HCT116 (cell line): Measurements from ENCODE around the gene TEAD1. TPM values are rescaled to one million over a fixed set of nuclear protein-coding genes. Genes with fewer than 3 reads are reported as not detected.

Source experiments
- ATAC-seq: fragments of 200-7000 bp; cut with Tn5 transposase; 2 replicates; pipeline ENCODE4 v1.9.1; 2020; ENCODE audit warnings: mild to moderate bottlenecking, moderate library complexity
- BruUV-seq: library from RNA; stranded (reverse); fragments of 400-500 nt; replicated peaks from 2 replicates; lab custom pipeline; 2021; lab: Mats Ljungman, UMichigan
- CTCF ChIA-PET: fragments of 300-600 bp; sonication (Branson Sonifier 250); formaldehyde crosslinking; loops from one replicate; lab custom pipeline; 2021; ENCODE audit warnings: antibody characterized with exemption; lab: Charles Lee
- POLR2A ChIA-PET: fragments of 300-600, 350-600 bp; sonication (Branson Sonifier 250); formaldehyde crosslinking; loops from one replicate; lab custom pipeline; 2021; ENCODE audit warnings: antibody characterized with exemption; lab: Charles Lee
- RAD21 ChIA-PET, 2 experiments: fragments of 300-600 bp; sonication (Branson Sonifier 250); formaldehyde crosslinking; loops; one replicate each; lab custom pipeline; 2023; ENCODE audit warnings: low total read pairs in 2 of 2; ENCODE audit not compliant: uncharacterized antibody in 2 of 2, unreplicated experiment in 2 of 2, low non-redundant PET in 1 of 2; lab: Charles Lee
- DNase-seq: peaks from one replicate; pipeline ENCODE4 v3.0.0-alpha.2; 2010; ENCODE audit warnings: low read depth, low spot score
- H2AFZ ChIP-seq: fragments of 200-600 bp; shearing (Covaris generic), sonication (generic); 2 replicates; pipeline ENCODE4 v1.6.1; 2017; ENCODE audit warnings: low read depth, mixed run types, mixed read lengths, antibody characterized with exemption, low read length; ENCODE audit not compliant: poor library complexity, severe bottlenecking
- H3K27ac ChIP-seq: 2 replicates; pipeline ENCODE4 v1.5.1; 2012; ENCODE audit warnings: low read depth, low read length
- H3K27me3 ChIP-seq: fragments of 200-600 bp; sonication (generic); 2 replicates; pipeline ENCODE4 v1.6.1; 2016; ENCODE audit warnings: mixed run types, low read length, mixed read lengths; ENCODE audit not compliant: insufficient read depth
- H3K36me3 ChIP-seq, 2 experiments: fragments of 200-500 bp in 1 of 2; fragments of 200-600 bp in 1 of 2; sonication (Bioruptor generic) in 1 of 2; sonication (generic) in 1 of 2; 2 replicates each; pipeline versions ENCODE4 v1.5.1 to v1.6.1; 2014 to 2016; ENCODE audit warnings: low read length in 2 of 2, inconsistent platforms in 1 of 2, mixed read lengths in 1 of 2, mixed run types in 1 of 2; ENCODE audit not compliant: insufficient read depth in 2 of 2, control insufficient read depth in 1 of 2
- H3K4me1 ChIP-seq, 2 experiments: fragments of 200-600 bp in 1 of 2; sonication (generic) in 1 of 2; 2 replicates each; pipeline versions ENCODE4 v1.5.1 to v1.6.1; 2012 to 2017; ENCODE audit warnings: low read length in 2 of 2, inconsistent platforms in 1 of 2, mild to moderate bottlenecking in 1 of 2, mixed read lengths in 1 of 2, mixed run types in 1 of 2, moderate library complexity in 1 of 2; ENCODE audit not compliant: insufficient read depth in 2 of 2, control insufficient read depth in 1 of 2
- H3K4me2 ChIP-seq: fragments of 200-600 bp; sonication (generic); 2 replicates; pipeline ENCODE4 v1.6.1; 2017; ENCODE audit warnings: mixed run types, low read length, mixed read lengths
- H3K4me3 ChIP-seq, 2 experiments: fragments of 200-600 bp in 1 of 2; sonication (generic) in 1 of 2; replicated peaks in 1 of 2; 2 replicates each; pipeline ENCODE4 v1.5.1; 2011 to 2016; ENCODE audit warnings: low read length in 2 of 2, control low read depth in 1 of 2, low read depth in 1 of 2, mild to moderate bottlenecking in 1 of 2, mixed read lengths in 1 of 2, mixed run types in 1 of 2
- H3K79me2 ChIP-seq: fragments of 200-600 bp; sonication (generic); 2 replicates; pipeline ENCODE4 v1.6.1; 2017; ENCODE audit warnings: mild to moderate bottlenecking, mixed run types, low read length, moderate library complexity, mixed read lengths; ENCODE audit not compliant: insufficient read depth
- H3K9ac ChIP-seq: fragments of 200-600 bp; sonication (generic); 2 replicates; pipeline ENCODE4 v1.6.1; 2016; ENCODE audit warnings: low read length, mixed read lengths
- H3K9me2 ChIP-seq: fragments of 200-600 bp; sonication (generic), shearing (Covaris generic); 2 replicates; pipeline ENCODE4 v1.6.1; 2017; ENCODE audit warnings: mixed run types, mild to moderate bottlenecking, moderate library complexity; ENCODE audit not compliant: insufficient read depth
- H3K9me3 ChIP-seq, 2 experiments: fragments of 200-500 bp in 1 of 2; fragments of 200-600 bp in 1 of 2; sonication (Bioruptor generic) in 1 of 2; sonication (generic) in 1 of 2; 2 replicates each; pipeline ENCODE4 v1.6.1; 2014 to 2017; ENCODE audit warnings: low read length in 2 of 2, mixed read lengths in 2 of 2, inconsistent platforms in 1 of 2, low read depth in 1 of 2, mild to moderate bottlenecking in 1 of 2, mixed run types in 1 of 2, moderate library complexity in 1 of 2; ENCODE audit not compliant: control insufficient read depth in 1 of 2, insufficient read depth in 1 of 2
- H4K20me1 ChIP-seq: fragments of 200-600 bp; sonication (generic), shearing (Covaris generic); 2 replicates; pipeline ENCODE4 v1.6.1; 2017; ENCODE audit warnings: mixed run types, mild to moderate bottlenecking, moderate library complexity; ENCODE audit not compliant: insufficient read depth
- ATF3 ChIP-seq: IDR thresholded peaks from 2 replicates; pipeline ENCODE4 v1.6.1; 2012
- CBX3 ChIP-seq: IDR thresholded peaks from 2 replicates; pipeline ENCODE4 v1.6.1; 2012; ENCODE audit warnings: low read depth
- CEBPB ChIP-seq: IDR thresholded peaks from 2 replicates; pipeline ENCODE4 v1.6.1; 2012; ENCODE audit warnings: low read depth
- EGR1 ChIP-seq: IDR thresholded peaks from 2 replicates; pipeline ENCODE4 v1.6.1; 2012; ENCODE audit warnings: low read depth
- ELF1 ChIP-seq: IDR thresholded peaks from 2 replicates; pipeline ENCODE4 v1.6.1; 2012; ENCODE audit warnings: low read depth, borderline replicate concordance
- EZH2 ChIP-seq: fragments of 200-600 bp; sonication (generic); IDR thresholded peaks from 2 replicates; pipeline ENCODE4 v1.6.1; 2017; ENCODE audit warnings: antibody characterized with exemption, mixed run types
- EZH2phosphoT487 ChIP-seq: fragments of 200-600 bp; IDR thresholded peaks from 2 replicates; pipeline ENCODE4 v1.6.1; 2018; ENCODE audit warnings: antibody characterized with exemption, borderline replicate concordance
- FOSL1 ChIP-seq: IDR thresholded peaks from 2 replicates; pipeline ENCODE4 v1.6.1; 2012; ENCODE audit warnings: low read depth
- JUND ChIP-seq: IDR thresholded peaks from 2 replicates; pipeline ENCODE4 v1.6.1; 2012
- MAX ChIP-seq: IDR thresholded peaks from 2 replicates; pipeline ENCODE4 v1.6.1; 2012
- POLR2AphosphoS5 ChIP-seq: IDR thresholded peaks from 2 replicates; pipeline ENCODE4 v1.6.1; 2011; ENCODE audit warnings: mild to moderate bottlenecking, low read depth, low read length, moderate library complexity
- RAD21 ChIP-seq: IDR thresholded peaks from 2 replicates; pipeline ENCODE4 v1.6.1; 2012; ENCODE audit warnings: low read depth, mild to moderate bottlenecking
- SIN3A ChIP-seq: IDR thresholded peaks from 2 replicates; pipeline ENCODE4 v1.6.1; 2012; ENCODE audit warnings: low read depth
- SRF ChIP-seq: IDR thresholded peaks from 2 replicates; pipeline ENCODE4 v1.6.1; 2012; ENCODE audit warnings: low read depth
- TCF7L2 ChIP-seq: IDR thresholded peaks from 2 replicates; pipeline ENCODE4 v1.7.0; 2011; ENCODE audit warnings: borderline replicate concordance, inconsistent platforms; ENCODE audit not compliant: insufficient read depth, insufficient read length; ENCODE audit errors: extremely low read depth
- YY1 ChIP-seq: IDR thresholded peaks from 2 replicates; pipeline ENCODE4 v1.6.1; 2011; ENCODE audit warnings: low read length, low read depth, moderate library complexity, mild to moderate bottlenecking; ENCODE audit not compliant: insufficient replicate concordance; ENCODE audit errors: extremely low read depth
- ZBTB33 ChIP-seq: IDR thresholded peaks from 2 replicates; pipeline ENCODE4 v1.6.1; 2011; ENCODE audit warnings: mild to moderate bottlenecking, low read length, moderate library complexity; ENCODE audit not compliant: insufficient replicate concordance; ENCODE audit errors: extremely low read depth
- ZFX ChIP-seq: fragments of 450-650 bp; IDR thresholded peaks from 2 replicates; pipeline ENCODE4 v1.6.1; 2017
- ZNF274 ChIP-seq: fragments of 200-500 bp; sonication (Bioruptor generic); IDR thresholded peaks from 2 replicates; pipeline ENCODE4 v1.6.1; 2014; ENCODE audit warnings: mild to moderate bottlenecking, low read depth, low read length, inconsistent platforms
- intact Hi-C: fragments of 100-400 bp; cut with micrococcal nuclease; formaldehyde crosslinking; loops from 2 replicates; pipeline ENCODE4 v1.10.0; 2022
- total RNA-seq: library from RNA; stranded (reverse); gene quantifications from one replicate; pipeline ENCODE4 v1.2.1, GENCODE V29; 2021; ENCODE audit not compliant: unreplicated experiment

Gene TEAD1
- total RNA-seq, 1 experiment from 2014 or later = 103 TPM

- no peaks in the 10 kb centered on the region for H3K9me2 ChIP-seq
- BruUV-seq = no TSS peak
- CTCF ChIA-PET = interaction anchor here (0.8 to 1.3 kb wide), 4 partner anchors 12 to 49 kb away, joined by 3 to 7 read pairs (median 4); no protein-coding TSS in a partner anchor
- H3K27ac ChIP-seq = no peak overlapping the region
- no peak overlapping the region for H2AFZ ChIP-seq
- TF ChIP-seq YY1 (no peak), ATF3 (no peak), SIN3A (no peak), EZH2 (no peak), ZNF274 (no peak), JUND (no peak), TCF7L2 (no peak), MAX (no peak), RAD21 (no peak), ELF1 (no peak), CBX3 (no peak), POLR2AphosphoS5 (no peak), ZBTB33 (no peak), EZH2phosphoT487 (no peak), EGR1 (no peak), FOSL1 (no peak), ZFX (no peak), CEBPB (no peak), SRF (no peak)
- TF ChIP-seq, all 23 proteins: peak for 0
- Histone ChIP-seq H3K36me3 (peaks cover 0 to 2% of the 10 kb centered on the region in 2 experiments; a peak in 1 of 4 replicates), H4K20me1 (no peaks in the 10 kb centered on the region), H3K27me3 (no peaks in the 10 kb centered on the region), H3K4me1 (no peaks in the 10 kb centered on the region), H3K9ac (no peak overlapping the region), H3K9me3 (no peaks in the 10 kb centered on the region), H3K4me2 (no peak overlapping the region), H3K4me3 (no peak overlapping the region), H3K79me2 (0 out of 2 replicates have a peak, but pooled peaks cover 3% of the 10 kb centered on the region)
- no peak for ATAC-seq
- RAD21 ChIA-PET = no interaction called here
- POLR2A ChIA-PET = no interaction called here
- DNase-seq = no peak
- intact Hi-C loops = no loop called here
These were observed 240.9 kb downstream of the TEAD1 start for GRCh38 chr11:12915093-12915492.
